ENCODE results near the gene KATNB1. TPM values are rescaled to one million over a fixed set of nuclear protein-coding genes. Genes with fewer than 3 reads are reported as not detected.

KATNB1 gene
- total and polyA plus RNA-seq, 2 of the 8 experiments (the other 6 are each of a cell fraction or from before 2014, with no cell fraction given) = 50.2 to 60.4 TPM

GRCh38 chr16:57761301-57761700 lies 25.7 kb downstream of the KATNB1 start (continued):
- TF ChIP-seq SRF (IDR thresholded peaks at IDR 0.05; ENCODE audit: low read depth, low read length) (no peak), POLR2AphosphoS5 (IDR thresholded peaks at IDR 0.05; ENCODE audit: low read depth, low read length) (no peak), SUZ12 (IDR thresholded peaks at IDR 0.05; ENCODE audit: low read length) (no peak), CHD2 (IDR thresholded peaks at IDR 0.05; ENCODE audit: low read length) (no peak), POLR2A (IDR thresholded peaks at IDR 0.05; ENCODE audit: control extremely low read depth in 1 of 2, low read depth in 2 of 2, low read length in 2 of 2) (no peak), CBX8 (IDR thresholded peaks at IDR 0.05; ENCODE audit: borderline replicate concordance, low read depth, low read length) (no peak)

Data from H1 (cell line).